Prostate gland (tissue), 2 donors: ENCODE results near the gene TOR1B. TPM values are rescaled to one million over a fixed set of nuclear protein-coding genes. Genes with fewer than 3 reads are reported as not detected.

Experiments used
- DNase-seq: peaks from one replicate; pipeline ENCODE4 v3.0.0-alpha.2; 2019; ENCODE audit warnings: low spot score
- H3K27ac ChIP-seq, 2 donors: fragments of 200-600 bp; sonication (generic); 2 replicates each; pipeline ENCODE4 v1.5.1; 2017 to 2019
- H3K27me3 ChIP-seq: fragments of 200-600 bp; sonication (generic); replicated peaks from 2 replicates; pipeline ENCODE4 v1.5.1; 2019; ENCODE audit not compliant: insufficient read depth
- H3K36me3 ChIP-seq, 2 donors: fragments of 200-600 bp; sonication (generic); 1 replicate in 1 of 2; 2 replicates in 1 of 2; pipeline versions ENCODE4 v1.5.1 to v1.8.1; 2017 to 2019
- H3K4me1 ChIP-seq: fragments of 200-600 bp; sonication (generic); replicated peaks from 2 replicates; pipeline ENCODE4 v1.5.1; 2019
- H3K4me3 ChIP-seq, 2 donors: fragments of 200-600 bp; sonication (generic); 2 replicates each; pipeline ENCODE4 v1.5.1; 2017 to 2019
- H3K9me3 ChIP-seq: fragments of 200-600 bp; sonication (generic); 2 replicates; pipeline ENCODE4 v1.5.1; 2017
- POLR2A ChIP-seq: fragments of 450-650 bp; IDR thresholded peaks from one replicate; pipeline ENCODE4 v1.6.1; 2016; ENCODE audit warnings: antibody characterized with exemption, mild to moderate bottlenecking
- POLR2AphosphoS5 ChIP-seq: sonication (generic); formaldehyde crosslinking; IDR thresholded peaks from one replicate; pipeline ENCODE4 v1.6.1; 2017; ENCODE audit warnings: antibody characterized with exemption
- WGBS: methylation state at CpG from one replicate; pipeline ENCODE4 v1.1.5; 2018; 5-methylcytosine and 5-hydroxymethylcytosine counted together
- intact Hi-C: fragments of 100-400 bp; cut with DNase I; formaldehyde crosslinking; loops from one replicate; pipeline ENCODE4 v1.14.2; 2022
- total RNA-seq, 2 donors: library from RNA; depleted of rRNA; stranded (reverse); fragments of >200 nt; gene quantifications; one replicate each; pipeline ENCODE4 v1.1.0, GENCODE V29; 2016
- TF ChIP-seq, protein P1 (sequence below), 4 experiments: fragments of 200-600 bp in 2 of 4; fragments of 450-650 bp in 2 of 4; sonication (generic) in 2 of 4; IDR thresholded peaks; 1 replicate in 3 of 4; 2 replicates in 1 of 4; pipeline ENCODE4 v1.5.1; 2016 to 2019; ENCODE audit warnings: antibody characterized with exemption in 4 of 4, mild to moderate bottlenecking in 2 of 4, moderate library complexity in 2 of 4

The TOR1B gene
- total RNA-seq, 2 donors from 2014 or later = 31.4 to 35.7 TPM

GRCh38 chr9:129822898-129823541, 20.0 kb downstream of the TOR1B start:
- intact Hi-C loops = no loop called here
- Histone ChIP-seq H3K4me3 (peak overlapping the region; percentile 70 to 74), H3K4me1 (no peaks in the 10 kb centered on the region), H3K36me3 (peaks cover 1 to 5% of the 10 kb centered on the region in 2 donors), H3K9me3 (no peaks in the 10 kb centered on the region), H3K27me3 (no peaks in the 10 kb centered on the region), H3K27ac (peak overlapping the region in 1 of 2 donors; percentile 79)
- TF ChIP-seq POLR2A (no peak), POLR2AphosphoS5 (no peak)
- TF ChIP-seq, protein P1, sequence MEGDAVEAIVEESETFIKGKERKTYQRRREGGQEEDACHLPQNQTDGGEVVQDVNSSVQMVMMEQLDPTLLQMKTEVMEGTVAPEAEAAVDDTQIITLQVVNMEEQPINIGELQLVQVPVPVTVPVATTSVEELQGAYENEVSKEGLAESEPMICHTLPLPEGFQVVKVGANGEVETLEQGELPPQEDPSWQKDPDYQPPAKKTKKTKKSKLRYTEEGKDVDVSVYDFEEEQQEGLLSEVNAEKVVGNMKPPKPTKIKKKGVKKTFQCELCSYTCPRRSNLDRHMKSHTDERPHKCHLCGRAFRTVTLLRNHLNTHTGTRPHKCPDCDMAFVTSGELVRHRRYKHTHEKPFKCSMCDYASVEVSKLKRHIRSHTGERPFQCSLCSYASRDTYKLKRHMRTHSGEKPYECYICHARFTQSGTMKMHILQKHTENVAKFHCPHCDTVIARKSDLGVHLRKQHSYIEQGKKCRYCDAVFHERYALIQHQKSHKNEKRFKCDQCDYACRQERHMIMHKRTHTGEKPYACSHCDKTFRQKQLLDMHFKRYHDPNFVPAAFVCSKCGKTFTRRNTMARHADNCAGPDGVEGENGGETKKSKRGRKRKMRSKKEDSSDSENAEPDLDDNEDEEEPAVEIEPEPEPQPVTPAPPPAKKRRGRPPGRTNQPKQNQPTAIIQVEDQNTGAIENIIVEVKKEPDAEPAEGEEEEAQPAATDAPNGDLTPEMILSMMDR (IDR thresholded peaks at IDR 0.05) = no peak
- no peak for DNase-seq
- WGBS = 17% methylated on average over 26 of the region's 26 CpGs

DNA sequence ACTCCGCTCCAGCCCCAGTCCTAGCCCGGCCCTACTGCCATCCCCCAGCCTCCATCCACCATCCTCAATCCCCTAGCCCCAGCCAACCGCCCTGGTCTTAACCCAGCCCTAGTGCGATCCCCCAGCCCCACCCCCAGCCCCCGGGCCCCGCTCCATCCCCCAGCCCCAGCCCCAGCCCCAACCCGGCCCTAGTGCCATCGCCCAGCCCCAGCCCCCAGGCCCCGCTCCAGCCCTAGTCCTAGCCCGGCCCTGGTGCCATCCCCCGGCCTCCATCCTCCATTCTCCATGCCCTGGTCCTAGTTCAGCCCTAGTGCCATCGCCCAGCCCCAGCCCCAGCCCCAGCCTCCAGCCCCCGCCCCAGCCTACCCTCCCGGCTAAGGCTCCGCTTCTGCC, 20.6 kb downstream of the TOR1B start:
- peak overlapping the region; percentile 70 to 74 for H3K4me3 ChIP-seq
- H3K27me3 ChIP-seq = no peaks in the 10 kb centered on the region
- DNase-seq = no peak
- H3K27ac ChIP-seq = peak overlapping the region; percentile 69 to 79
- H3K36me3 ChIP-seq = peaks cover 7% of the 10 kb centered on the region in 2 donors
- WGBS = 0% methylated on average over 10 of the region's 15 CpGs
- H3K9me3 ChIP-seq = no peaks in the 10 kb centered on the region
- no peaks in the 10 kb centered on the region for H3K4me1 ChIP-seq
- TF ChIP-seq, protein P1 (IDR thresholded peaks at IDR 0.05) = no peak
- TF ChIP-seq POLR2A (no peak), POLR2AphosphoS5 (no peak)
- intact Hi-C loops = no loop called here

DNA sequence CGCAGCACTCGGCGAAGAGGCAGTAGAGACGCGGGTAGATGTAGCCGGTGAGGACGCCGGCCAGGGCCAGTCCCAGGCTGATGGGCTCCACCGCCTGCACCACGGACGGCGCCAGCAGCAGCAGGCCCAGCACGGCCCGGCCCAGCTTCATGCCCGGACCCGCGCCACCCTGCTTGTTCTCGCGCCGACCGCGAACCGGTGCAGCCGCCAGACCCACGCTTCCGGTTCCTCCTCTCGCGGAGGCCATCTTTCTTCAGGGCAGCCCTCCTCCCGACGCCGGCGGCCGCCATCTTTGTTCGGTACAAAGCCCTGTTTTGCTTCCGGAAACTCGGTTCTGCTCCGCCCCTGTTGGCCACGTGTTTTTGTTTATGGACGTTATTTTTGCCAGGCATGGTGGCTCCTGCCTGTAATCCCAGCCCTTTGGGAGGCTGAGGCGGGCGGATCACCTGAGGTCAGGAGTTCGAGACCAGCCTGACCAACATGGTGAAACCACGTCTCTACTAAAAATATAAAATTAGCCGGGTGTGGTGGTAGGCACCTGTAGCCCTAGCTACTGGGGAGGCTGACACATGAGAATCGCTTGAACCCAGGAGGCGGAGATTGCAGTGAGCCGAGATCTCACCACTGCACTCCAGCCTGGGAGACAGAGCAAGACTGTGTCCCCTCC, 21.1 kb downstream of the TOR1B start, which contains the start of gene TOR1A:
Gene TOR1A (minus strand): TSS at position 202 of the 667 bp plus-strand sequence. CDS start 51 bp downstream, at position 151.
- Histone ChIP-seq H3K36me3 (peaks cover 7 to 12% of the 10 kb centered on the region in 2 donors), H3K4me3 (peak within 1 kb of the TSS; percentile 70 to 74), H3K4me1 (no peaks in the 10 kb centered on the region), H3K27ac (peak within 1 kb of the TSS; percentile 69 to 79), H3K27me3 (no peaks in the 10 kb centered on the region), H3K9me3 (no peaks in the 10 kb centered on the region)
- WGBS = 7% methylated on average over 36 of the region's 47 CpGs
- TF ChIP-seq POLR2A (peak; percentile 46), POLR2AphosphoS5 (peak; percentile 99)
- TF ChIP-seq, protein P1 (IDR thresholded peaks at IDR 0.05) = peak in 1 of 4 experiments; percentile 23
- intact Hi-C loops = no loop called here
- peak; percentile 95 for DNase-seq

- WGBS = 77% methylated on average over 6 of the region's 6 CpGs
- TF ChIP-seq, protein P1 (IDR thresholded peaks at IDR 0.05) = no peak
- TF ChIP-seq POLR2A (no peak), POLR2AphosphoS5 (no peak)
- intact Hi-C loops = no loop called here
- Histone ChIP-seq H3K27ac (no peak overlapping the region), H3K4me1 (no peaks in the 10 kb centered on the region), H3K9me3 (no peaks in the 10 kb centered on the region), H3K4me3 (no peak overlapping the region), H3K36me3 (peaks cover 3 to 16% of the 10 kb centered on the region in 2 donors), H3K27me3 (no peaks in the 10 kb centered on the region)
- DNase-seq = no peak
Measured at GRCh38 chr9:129826344-129826743, 23.4 kb downstream of the TOR1B start.
